ENCODE results near the gene SH2D4B. TPM values are rescaled to one million over a fixed set of nuclear protein-coding genes. Genes with fewer than 3 reads are reported as not detected.
A peak's percentile ranks its signal among the peaks of the same experiment; 100 is the strongest.

The SH2D4B gene
- total and polyA plus RNA-seq, 2 of the 13 experiments (the other 11 are each of a cell fraction or from before 2014, with no cell fraction given) = not detected

GRCh38 chr10:80537736-80538480 lies at the start of gene SH2D4B (continued):
- TF ChIP-seq NFE2 (CRISPR knock-in tag; IDR thresholded peaks at IDR 0.05) = no peak
- no peak for TF ChIP-seq ZNF703 (CRISPR knock-in tag; IDR thresholded peaks at IDR 0.05; ENCODE audit: borderline replicate concordance)
- TF ChIP-seq ZFY (CRISPR knock-in tag; IDR thresholded peaks at IDR 0.05) = no peak
- TF ChIP-seq THRA (CRISPR knock-in tag; IDR thresholded peaks at IDR 0.05; ENCODE audit: borderline replicate concordance) = no peak
- no peak for TF ChIP-seq ZFP36L2 (CRISPR knock-in tag; IDR thresholded peaks at IDR 0.05)
- no peak for TF ChIP-seq CC2D1A (CRISPR knock-in tag; IDR thresholded peaks at IDR 0.05)
- TF ChIP-seq RAD21 (CRISPR knock-in tag; IDR thresholded peaks at IDR 0.05) = no peak

GRCh38 chr10:80488539-80489066 lies 49.1 kb upstream of the SH2D4B start:
- Histone ChIP-seq H2AFZ (ENCODE audit: low read length) (no peak overlapping the region), H3K36me3 (replicated peaks in 1 of 2; ENCODE audit: control insufficient read depth in 1 of 2, insufficient read depth in 2 of 2, low read length in 2 of 2) (peaks cover 13 to 30% of the 10 kb centered on the region in 2 experiments), H3K4me2 (ENCODE audit: low read depth, low read length) (no peak overlapping the region), H3K4me1 (ENCODE audit: insufficient read depth, low read length) (peaks cover 100% of the 10 kb centered on the region), H3K9ac (ENCODE audit: insufficient read depth, low read depth, low read length) (no peak overlapping the region), H3K4me3 (replicated peaks in 1 of 3; ENCODE audit: insufficient read depth in 1 of 3, low read depth in 2 of 3, low read length in 3 of 3) (no peak overlapping the region), H4K20me1 (ENCODE audit: insufficient read depth, low read length) (no peaks in the 10 kb centered on the region; the same call in none of the 2 replicates), H3K79me2 (ENCODE audit: insufficient read depth, low read length) (peaks cover 90% of the 10 kb centered on the region), H3K9me3 (ENCODE audit: low read length) (no peaks in the 10 kb centered on the region), H3K27ac (ENCODE audit: extremely low read length, insufficient read depth, low read length) (peak overlapping the region; percentile 36), H3K27me3 (ENCODE audit: control insufficient read depth in 1 of 2, insufficient read depth in 2 of 2, low read length in 2 of 2) (no peaks in the 10 kb centered on the region)
- ChIA-PET CTCF (ENCODE audit: low intra/inter-chr PET ratio, low total read pairs) (no interaction called here), POLR2A (interaction anchor here (1.3 to 2.3 kb wide), 2 partner anchors 10 to 25 kb away, joined by 3 to 9 read pairs; no protein-coding TSS in a partner anchor)
- 88% methylated on average over 6 of the region's 6 CpGs for WGBS (ENCODE audit: low lambda C conversion rate)
- intact Hi-C loops (cut with micrococcal nuclease; ENCODE audit: unreplicated experiment) (no loop called here), in situ Hi-C loops (cut with HindIII; ENCODE audit: extremely low pct_ligation_motif_present, low pct_unique_long_range_greater_than_20kb) (no loop called here)
- no TSS peak for BruUV-seq (replicated peaks)
- DNase-seq (ENCODE audit: low spot score) (no peak), ATAC-seq (no peak), FAIRE-seq (no peak)
- no peak for TF ChIP-seq HNRNPUL1 (IDR thresholded peaks at IDR 0.05; ENCODE audit: low read depth, low read length)
- TF ChIP-seq ZNF574 (CRISPR knock-in tag; IDR thresholded peaks at IDR 0.05) = no peak
- no peak for TF ChIP-seq ZFP36 (IDR thresholded peaks at IDR 0.05; ENCODE audit: borderline replicate concordance, low read depth, low read length, partially characterized antibody)
- no peak for TF ChIP-seq TERF1 (CRISPR knock-in tag; IDR thresholded peaks at IDR 0.05)

All from HepG2 (cell line).